Caco-2 (cell line): ENCODE data around the gene PELI2. TPM values are rescaled to one million over a fixed set of nuclear protein-coding genes. Genes with fewer than 3 reads are reported as not detected.

Experiments
- BruUV-seq: library from RNA; stranded (reverse); fragments of 400-500 nt; replicated peaks from 2 replicates; lab custom pipeline; 2021; lab: Mats Ljungman, UMichigan
- CTCF ChIA-PET: fragments of 300-600 bp; sonication (Branson Sonifier 250); formaldehyde crosslinking; loops from one replicate; lab custom pipeline; 2022; ENCODE audit warnings: antibody characterized with exemption; lab: Charles Lee
- POLR2A ChIA-PET: fragments of 300-600 bp; sonication (Branson Sonifier 250); formaldehyde crosslinking; loops from one replicate; lab custom pipeline; 2022; ENCODE audit warnings: antibody characterized with exemption; lab: Charles Lee
- DNase-seq, 2 experiments: peaks; one replicate each; pipeline versions ENCODE4 v3.0.0 to v3.0.0-alpha.2; 2020 to 2022
- H3K27me3 ChIP-seq: replicated peaks from 2 replicates; pipeline ENCODE4 v1.6.0; 2011; ENCODE audit warnings: low read length; ENCODE audit not compliant: control insufficient read depth, insufficient read depth
- H3K36me3 ChIP-seq: 2 replicates; pipeline ENCODE4 v1.5.1; 2011; ENCODE audit warnings: low read length; ENCODE audit not compliant: control insufficient read depth, insufficient read depth
- H3K4me1 ChIP-seq: fragments of 250-450 bp; sonication (Bioruptor Pico); 2 replicates; pipeline ENCODE4 v1.5.1; 2020; ENCODE audit warnings: mild to moderate bottlenecking
- H3K4me3 ChIP-seq: 2 replicates; pipeline ENCODE4 v1.5.1; 2011; ENCODE audit warnings: low read depth, mild to moderate bottlenecking, control low read depth, low read length
- H3K9me3 ChIP-seq: fragments of 250-450 bp; sonication (Bioruptor Pico); 2 replicates; pipeline ENCODE4 v1.5.1; 2020; ENCODE audit warnings: mild to moderate bottlenecking, moderate library complexity
- H3K27ac Mint-ChIP-seq: one replicate; pipeline ENCODE4 v1.8.0; 2022; ENCODE audit warnings: mixed read lengths; ENCODE audit not compliant: unreplicated experiment
- H3K27me3 Mint-ChIP-seq: one replicate; pipeline ENCODE4 v1.8.0; 2022; ENCODE audit warnings: mixed read lengths; ENCODE audit not compliant: insufficient read depth, unreplicated experiment
- H3K36me3 Mint-ChIP-seq: one replicate; pipeline ENCODE4 v1.8.0; 2022; ENCODE audit warnings: mild to moderate bottlenecking, mixed read lengths; ENCODE audit not compliant: insufficient read depth, unreplicated experiment
- H3K4me1 Mint-ChIP-seq: one replicate; pipeline ENCODE4 v1.8.0; 2022; ENCODE audit warnings: low read depth, mixed read lengths; ENCODE audit not compliant: unreplicated experiment
- H3K4me3 Mint-ChIP-seq: one replicate; pipeline ENCODE4 v1.8.0; 2022; ENCODE audit warnings: mild to moderate bottlenecking, moderate library complexity, mixed read lengths; ENCODE audit not compliant: unreplicated experiment
- H3K9me3 Mint-ChIP-seq: one replicate; pipeline ENCODE4 v1.8.0; 2022; ENCODE audit warnings: mixed read lengths; ENCODE audit not compliant: unreplicated experiment
- intact Hi-C: fragments of 100-400 bp; cut with micrococcal nuclease; formaldehyde crosslinking; loops from one replicate; pipeline ENCODE4 v1.10.0; 2022; ENCODE audit not compliant: unreplicated experiment
- total RNA-seq: library from RNA; stranded (reverse); gene quantifications from 2 replicates; pipeline ENCODE4 v1.2.3, GENCODE V29; 2022
- TF ChIP-seq, protein P1 (sequence below), 2 experiments: fragments of 200-600 bp in 1 of 2; IDR thresholded peaks; 1 replicate in 1 of 2; 2 replicates in 1 of 2; pipeline versions ENCODE4 v1.5.1 to v1.8.0; 2011 to 2022; ENCODE audit warnings: antibody characterized with exemption in 1 of 2, control low read depth in 1 of 2, inconsistent platforms in 1 of 2, low read depth in 1 of 2, low read length in 1 of 2, mild to moderate bottlenecking in 1 of 2, moderate library complexity in 1 of 2; ENCODE audit not compliant: insufficient read depth in 1 of 2, severe bottlenecking in 1 of 2, unreplicated experiment in 1 of 2

PELI2 gene
- total RNA-seq, 1 experiment from 2014 or later: 8.5 TPM

DNA sequence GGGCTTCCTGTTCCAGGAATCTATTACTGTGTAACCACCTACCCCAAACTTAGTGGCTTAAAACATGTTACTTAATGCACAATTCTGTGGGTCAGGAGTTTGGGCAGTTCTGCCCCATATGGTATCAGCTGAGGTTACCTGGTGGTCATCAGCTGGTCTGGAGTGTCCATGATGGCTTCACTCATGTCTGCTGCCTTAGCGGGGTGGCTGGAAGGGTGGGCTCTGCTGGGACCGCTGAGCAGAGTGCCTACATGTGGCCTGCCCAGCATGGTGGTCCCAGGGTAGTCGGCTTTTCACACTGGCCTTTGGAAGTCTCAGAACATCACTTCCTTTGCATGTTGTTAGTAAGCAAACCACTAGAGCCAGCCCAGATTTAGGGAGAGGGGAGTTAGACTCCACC is 53.9 kb downstream of the PELI2 start:
- Mint-ChIP-seq H3K36me3 (no peaks in the 10 kb centered on the region), H3K9me3 (peaks cover 5% of the 10 kb centered on the region), H3K27me3 (no peaks in the 10 kb centered on the region), H3K4me1 (peaks cover 9% of the 10 kb centered on the region), H3K27ac (no peak overlapping the region), H3K4me3 (no peak overlapping the region)
- Histone ChIP-seq H3K36me3 (no peaks in the 10 kb centered on the region), H3K9me3 (peaks cover 5% of the 10 kb centered on the region; the same call in 1 of the 2 replicates), H3K27me3 (no peaks in the 10 kb centered on the region), H3K4me3 (no peak overlapping the region), H3K4me1 (no peaks in the 10 kb centered on the region)
- ChIA-PET POLR2A (no interaction called here), CTCF (no interaction called here)
- no peak for DNase-seq
- no TSS peak for BruUV-seq
- intact Hi-C loops: no loop called here
- TF ChIP-seq, protein P1, sequence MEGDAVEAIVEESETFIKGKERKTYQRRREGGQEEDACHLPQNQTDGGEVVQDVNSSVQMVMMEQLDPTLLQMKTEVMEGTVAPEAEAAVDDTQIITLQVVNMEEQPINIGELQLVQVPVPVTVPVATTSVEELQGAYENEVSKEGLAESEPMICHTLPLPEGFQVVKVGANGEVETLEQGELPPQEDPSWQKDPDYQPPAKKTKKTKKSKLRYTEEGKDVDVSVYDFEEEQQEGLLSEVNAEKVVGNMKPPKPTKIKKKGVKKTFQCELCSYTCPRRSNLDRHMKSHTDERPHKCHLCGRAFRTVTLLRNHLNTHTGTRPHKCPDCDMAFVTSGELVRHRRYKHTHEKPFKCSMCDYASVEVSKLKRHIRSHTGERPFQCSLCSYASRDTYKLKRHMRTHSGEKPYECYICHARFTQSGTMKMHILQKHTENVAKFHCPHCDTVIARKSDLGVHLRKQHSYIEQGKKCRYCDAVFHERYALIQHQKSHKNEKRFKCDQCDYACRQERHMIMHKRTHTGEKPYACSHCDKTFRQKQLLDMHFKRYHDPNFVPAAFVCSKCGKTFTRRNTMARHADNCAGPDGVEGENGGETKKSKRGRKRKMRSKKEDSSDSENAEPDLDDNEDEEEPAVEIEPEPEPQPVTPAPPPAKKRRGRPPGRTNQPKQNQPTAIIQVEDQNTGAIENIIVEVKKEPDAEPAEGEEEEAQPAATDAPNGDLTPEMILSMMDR (IDR thresholded peaks at IDR 0.05; ENCODE audit: insufficient read depth in 1 of 2, low read depth in 1 of 2, low read length in 1 of 2, severe bottlenecking in 1 of 2, unreplicated experiment in 1 of 2): no peak

DNA sequence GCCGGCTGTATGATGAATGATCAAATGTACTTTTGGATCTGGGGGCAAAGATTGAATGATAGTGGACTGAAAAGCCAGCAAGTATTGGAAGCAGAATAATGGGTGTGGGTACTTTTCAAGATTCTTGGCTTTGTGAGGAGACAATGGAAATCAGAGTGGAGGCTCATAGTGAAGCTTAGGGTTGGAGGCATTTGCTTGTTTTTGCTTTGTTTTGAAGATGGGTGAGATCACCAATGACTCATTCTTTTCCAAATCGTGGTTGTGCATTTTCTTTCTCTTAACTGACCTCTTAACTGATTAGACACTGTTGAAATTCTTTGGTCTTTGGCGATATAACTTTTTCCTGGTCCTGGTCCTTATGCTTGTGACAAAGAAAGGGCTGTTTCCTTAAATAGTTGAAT is 54.4 kb downstream of the PELI2 start:
- Mint-ChIP-seq H3K27me3 (no peaks in the 10 kb centered on the region), H3K27ac (no peak overlapping the region), H3K4me1 (peaks cover 9% of the 10 kb centered on the region), H3K4me3 (no peak overlapping the region), H3K36me3 (no peaks in the 10 kb centered on the region), H3K9me3 (peaks cover under 1% of the 10 kb centered on the region)
- no peaks in the 10 kb centered on the region for H3K27me3 ChIP-seq
- no peaks in the 10 kb centered on the region for H3K36me3 ChIP-seq
- ChIA-PET POLR2A (no interaction called here), CTCF (no interaction called here)
- H3K4me1 ChIP-seq: no peaks in the 10 kb centered on the region
- no peak for DNase-seq
- intact Hi-C loops: no loop called here
- H3K4me3 ChIP-seq: no peak overlapping the region
- TF ChIP-seq, protein P1 (IDR thresholded peaks at IDR 0.05; ENCODE audit: insufficient read depth in 1 of 2, low read depth in 1 of 2, low read length in 1 of 2, severe bottlenecking in 1 of 2, unreplicated experiment in 1 of 2): no peak
- BruUV-seq: no TSS peak
- peaks cover under 1% of the 10 kb centered on the region; the same call in 1 of the 2 replicates for H3K9me3 ChIP-seq

DNA sequence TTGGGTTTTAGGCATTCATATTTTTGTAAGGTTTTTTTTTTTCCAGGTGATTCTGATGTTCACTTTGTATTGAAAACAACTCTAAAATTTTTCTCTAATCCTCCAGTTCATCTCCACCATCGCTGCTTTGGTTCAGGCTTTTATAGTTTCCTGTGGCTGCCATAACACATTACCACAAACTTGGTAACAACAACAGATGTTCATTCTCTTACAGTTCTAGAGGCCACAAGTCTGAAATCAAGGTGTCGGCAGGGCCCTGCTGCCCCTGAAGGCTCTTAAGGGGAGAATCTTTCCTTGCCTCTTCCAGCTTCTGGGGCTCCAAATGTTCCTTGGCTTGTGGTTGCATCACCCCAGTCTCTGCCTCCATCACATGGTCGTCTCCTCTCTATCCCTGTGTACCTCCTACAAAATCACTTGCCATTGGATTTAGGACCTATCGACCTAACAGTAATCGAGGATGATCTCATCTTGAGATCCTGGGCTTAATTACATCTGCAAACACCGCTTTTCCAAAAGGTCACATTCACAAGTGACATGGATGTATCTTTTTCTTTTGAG is 55.2 kb downstream of the PELI2 start:
- no TSS peak for BruUV-seq
- H3K4me3 Mint-ChIP-seq: no peak overlapping the region
- peaks cover 9% of the 10 kb centered on the region for H3K4me1 Mint-ChIP-seq
- Histone ChIP-seq H3K36me3 (no peaks in the 10 kb centered on the region), H3K4me3 (no peak overlapping the region), H3K9me3 (no peaks in the 10 kb centered on the region), H3K27me3 (no peaks in the 10 kb centered on the region), H3K4me1 (no peaks in the 10 kb centered on the region)
- TF ChIP-seq, protein P1 (IDR thresholded peaks at IDR 0.05; ENCODE audit: insufficient read depth in 1 of 2, low read depth in 1 of 2, low read length in 1 of 2, severe bottlenecking in 1 of 2, unreplicated experiment in 1 of 2): no peak
- no peaks in the 10 kb centered on the region for H3K27me3 Mint-ChIP-seq
- H3K36me3 Mint-ChIP-seq: no peaks in the 10 kb centered on the region
- ChIA-PET CTCF (no interaction called here), POLR2A (no interaction called here)
- no peak overlapping the region for H3K27ac Mint-ChIP-seq
- intact Hi-C loops: no loop called here
- no peak for DNase-seq
- no peaks in the 10 kb centered on the region for H3K9me3 Mint-ChIP-seq
